A673 (cell line): ENCODE measurements around the gene TNP2.

Source experiments
- CTCF ChIP-seq: fragments of 300-800, 200-600 bp; sonication (generic); conservative IDR thresholded peaks from 2 replicates; pipeline ENCODE4 v1.5.1; 2017; ENCODE audit warnings: low read depth, mild to moderate bottlenecking, antibody characterized with exemption, low read length, moderate library complexity, mixed read lengths
- EZH2 ChIP-seq: fragments of 200-600 bp; sonication (generic); IDR thresholded peaks from 2 replicates; pipeline ENCODE4 v1.6.1; 2017; ENCODE audit warnings: borderline replicate concordance, low read depth, mild to moderate bottlenecking, mixed read lengths, antibody characterized with exemption, low read length; ENCODE audit not compliant: poor library complexity, severe bottlenecking

- TF ChIP-seq CTCF (no peak), EZH2 (no peak)
Observed at GRCh38 chr16:11310997-11311561, 42.0 kb upstream of the TNP2 start.
